GM06990 (cell line): ENCODE measurements around the gene PSMB11.

Source experiments
- DNase-seq: peaks from one replicate; pipeline ENCODE4 v3.0.0-alpha.2; 2011; ENCODE audit not compliant: insufficient read length; ENCODE audit errors: extremely low read depth
- H3K27me3 ChIP-seq: replicated peaks from 2 replicates; pipeline ENCODE4 v1.6.0; 2011; ENCODE audit warnings: low read length; ENCODE audit not compliant: control insufficient read depth, insufficient read depth
- H3K36me3 ChIP-seq: 2 replicates; pipeline ENCODE4 v1.5.1; 2011; ENCODE audit warnings: low read length; ENCODE audit not compliant: control insufficient read depth, insufficient read depth
- H3K4me3 ChIP-seq: replicated peaks from 2 replicates; pipeline ENCODE4 v1.5.1; 2011; ENCODE audit warnings: low read depth, mild to moderate bottlenecking, control low read depth, low read length
- TF ChIP-seq, protein P1 (sequence below): IDR thresholded peaks from 2 replicates; pipeline ENCODE4 v1.5.1; 2011; ENCODE audit warnings: low read length, control low read depth, mild to moderate bottlenecking, inconsistent platforms; ENCODE audit not compliant: insufficient read depth, poor library complexity, severe bottlenecking

PSMB11 gene

GRCh38 chr14:23021434-23021833, 20.6 kb upstream of the PSMB11 start:
- TF ChIP-seq, protein P1, sequence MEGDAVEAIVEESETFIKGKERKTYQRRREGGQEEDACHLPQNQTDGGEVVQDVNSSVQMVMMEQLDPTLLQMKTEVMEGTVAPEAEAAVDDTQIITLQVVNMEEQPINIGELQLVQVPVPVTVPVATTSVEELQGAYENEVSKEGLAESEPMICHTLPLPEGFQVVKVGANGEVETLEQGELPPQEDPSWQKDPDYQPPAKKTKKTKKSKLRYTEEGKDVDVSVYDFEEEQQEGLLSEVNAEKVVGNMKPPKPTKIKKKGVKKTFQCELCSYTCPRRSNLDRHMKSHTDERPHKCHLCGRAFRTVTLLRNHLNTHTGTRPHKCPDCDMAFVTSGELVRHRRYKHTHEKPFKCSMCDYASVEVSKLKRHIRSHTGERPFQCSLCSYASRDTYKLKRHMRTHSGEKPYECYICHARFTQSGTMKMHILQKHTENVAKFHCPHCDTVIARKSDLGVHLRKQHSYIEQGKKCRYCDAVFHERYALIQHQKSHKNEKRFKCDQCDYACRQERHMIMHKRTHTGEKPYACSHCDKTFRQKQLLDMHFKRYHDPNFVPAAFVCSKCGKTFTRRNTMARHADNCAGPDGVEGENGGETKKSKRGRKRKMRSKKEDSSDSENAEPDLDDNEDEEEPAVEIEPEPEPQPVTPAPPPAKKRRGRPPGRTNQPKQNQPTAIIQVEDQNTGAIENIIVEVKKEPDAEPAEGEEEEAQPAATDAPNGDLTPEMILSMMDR: no peak
- H3K27me3 ChIP-seq: no peaks in the 10 kb centered on the region

GRCh38 chr14:23021889-23022442, 20.0 kb upstream of the PSMB11 start:
- no peaks in the 10 kb centered on the region for H3K27me3 ChIP-seq
- H3K36me3 ChIP-seq: peaks cover 10% of the 10 kb centered on the region
- H3K4me3 ChIP-seq: no peak overlapping the region
- TF ChIP-seq, protein P1: no peak
- DNase-seq: no peak

More at GRCh38 chr14:23021434-23021833, 20.6 kb upstream of the PSMB11 start:
- Histone ChIP-seq H3K36me3 (peaks cover 10% of the 10 kb centered on the region), H3K4me3 (no peak overlapping the region)
- no peak for DNase-seq

GRCh38 chr14:23023022-23023794, 18.8 kb upstream of the PSMB11 start:
- Histone ChIP-seq H3K27me3 (no peaks in the 10 kb centered on the region), H3K36me3 (peaks cover 10% of the 10 kb centered on the region), H3K4me3 (no peak overlapping the region)
- no peak for DNase-seq
- TF ChIP-seq, protein P1: no peak

- no peak overlapping the region for H3K4me3 ChIP-seq
- DNase-seq: no peak
- peaks cover 10% of the 10 kb centered on the region for H3K36me3 ChIP-seq
- no peaks in the 10 kb centered on the region for H3K27me3 ChIP-seq
- TF ChIP-seq, protein P1: no peak
Measured at GRCh38 chr14:23023795-23024152, 18.2 kb upstream of the PSMB11 start.

GRCh38 chr14:23024612-23025075, 17.4 kb upstream of the PSMB11 start:
- no peak overlapping the region for H3K4me3 ChIP-seq
- TF ChIP-seq, protein P1: no peak
- no peak for DNase-seq
- no peaks in the 10 kb centered on the region for H3K27me3 ChIP-seq
- peaks cover 14% of the 10 kb centered on the region for H3K36me3 ChIP-seq
